NOMO-1 treated with dmso at 0.1 percent for 144 hours (cell line): ENCODE measurements around the gene ISYNA1.

Experiments used
- DNase-seq: peaks from one replicate; lab custom pipeline; 2025; ENCODE audit not compliant: unreplicated experiment; lab: John Stamatoyannopoulos, UW

ISYNA1 gene

GRCh38 chr19:18437491-18438330 lies at the start of gene ISYNA1:
Gene ISYNA1, minus strand, starts transcription at chr19:18438133. Its CDS starts 154 bp downstream, at chr19:18437979.
- no peak for DNase-seq

DNA sequence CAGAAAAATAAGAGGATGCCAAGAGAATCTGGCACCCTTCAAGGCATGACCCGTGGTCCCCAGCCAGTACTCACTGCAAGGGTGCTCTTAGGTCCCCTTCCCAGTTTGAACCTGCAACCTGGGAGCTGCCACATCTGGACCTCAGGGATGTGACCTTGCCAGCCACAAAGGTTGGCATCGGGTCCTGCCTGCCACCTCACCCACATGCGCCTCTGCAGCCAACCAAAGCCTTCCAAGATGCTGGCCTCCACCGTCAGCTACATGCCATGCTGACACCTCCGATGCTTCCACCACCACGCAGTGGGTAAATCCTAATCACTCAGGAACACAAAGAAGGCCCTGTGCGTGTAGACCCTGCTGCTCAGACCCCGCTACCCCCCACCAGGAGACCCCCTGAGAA lies 48.8 kb upstream of the ISYNA1 start:
- DNase-seq, result no peak

DNA sequence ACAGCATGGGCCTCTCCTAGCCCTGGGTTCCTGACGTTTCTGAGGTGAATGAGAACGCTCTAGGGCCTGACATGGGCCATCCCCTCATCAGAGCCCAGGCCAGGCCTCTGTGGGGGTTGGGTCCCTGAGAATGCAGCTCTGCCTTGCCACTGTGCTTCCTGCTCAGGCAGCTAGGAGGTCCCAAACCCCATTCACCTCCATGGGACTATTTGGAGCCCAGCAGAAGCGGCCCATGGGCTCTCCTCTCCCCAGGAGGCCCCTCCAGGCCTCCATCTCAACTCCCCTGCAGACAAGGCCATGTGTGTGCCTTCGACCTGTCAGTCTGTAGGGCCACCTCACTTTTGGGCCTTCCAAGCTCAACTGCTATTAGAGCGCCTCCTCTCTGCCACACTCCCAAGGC lies 47.1 kb upstream of the ISYNA1 start:
- DNase-seq, result no peak

GRCh38 chr19:18483119-18483890 lies 45.4 kb upstream of the ISYNA1 start:
- no peak for DNase-seq

GRCh38 chr19:18481505-18482222 lies 43.7 kb upstream of the ISYNA1 start:
- DNase-seq, result no peak

- DNase-seq, result no peak
Observed at GRCh38 chr19:18480006-18480691, 42.2 kb upstream of the ISYNA1 start.

DNA sequence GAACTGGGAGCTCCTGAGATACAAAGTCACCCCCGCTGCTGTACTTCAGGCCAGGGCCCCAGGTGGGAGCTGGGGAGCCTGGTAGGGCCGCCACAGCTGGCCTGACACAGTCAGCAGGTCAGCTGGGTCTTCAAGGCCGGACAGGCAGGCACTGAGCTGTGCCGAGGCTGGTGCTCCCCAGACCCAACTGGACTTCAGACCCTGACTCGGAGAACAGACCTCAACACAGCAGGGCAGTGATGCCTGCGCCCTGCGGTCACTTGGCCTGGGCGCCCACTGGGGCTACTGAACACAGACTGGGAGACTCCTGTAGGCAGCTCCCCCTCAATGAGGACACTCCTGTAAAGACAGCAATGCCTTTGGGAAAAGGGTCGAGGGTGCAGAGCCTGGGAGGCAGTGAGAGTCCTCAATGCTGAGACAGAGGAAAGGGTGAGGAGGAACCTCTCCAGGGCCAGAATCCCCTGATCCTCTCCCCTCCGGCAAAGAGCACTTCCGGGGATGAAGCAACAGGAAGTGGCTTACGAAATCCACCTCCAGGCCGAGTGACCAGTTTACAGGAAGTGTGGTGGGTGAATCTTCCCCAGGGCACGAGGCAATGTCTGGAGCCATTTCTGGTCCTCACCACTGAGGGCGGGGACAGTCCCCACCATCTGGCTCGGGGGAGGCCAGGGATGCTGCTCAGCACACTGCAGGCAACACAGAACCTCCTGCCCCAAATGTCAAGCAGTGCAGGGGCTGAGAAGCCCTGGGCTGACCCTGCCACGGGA lies 40.8 kb upstream of the ISYNA1 start:
- peak; percentile 92 for DNase-seq

DNA sequence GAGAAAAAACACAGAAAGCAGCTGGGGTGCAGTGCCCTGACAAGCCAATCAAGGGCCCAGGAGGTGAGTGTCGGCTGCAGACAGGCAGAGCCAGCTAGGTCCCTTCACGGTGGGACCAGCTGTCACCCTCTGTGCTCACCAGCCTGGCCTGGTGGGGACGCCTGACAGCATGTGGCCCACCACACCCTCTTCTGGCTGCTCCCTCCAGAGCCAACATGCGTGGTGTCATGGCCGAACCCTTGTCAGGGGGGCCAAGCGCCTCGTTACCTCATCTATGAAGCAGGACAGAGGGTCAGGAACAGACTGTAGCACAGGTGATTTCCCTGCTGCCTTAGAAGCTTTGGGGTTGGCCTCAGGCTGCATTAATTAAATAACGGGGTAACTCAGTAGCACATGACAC lies 40.0 kb upstream of the ISYNA1 start:
- no peak for DNase-seq

DNA sequence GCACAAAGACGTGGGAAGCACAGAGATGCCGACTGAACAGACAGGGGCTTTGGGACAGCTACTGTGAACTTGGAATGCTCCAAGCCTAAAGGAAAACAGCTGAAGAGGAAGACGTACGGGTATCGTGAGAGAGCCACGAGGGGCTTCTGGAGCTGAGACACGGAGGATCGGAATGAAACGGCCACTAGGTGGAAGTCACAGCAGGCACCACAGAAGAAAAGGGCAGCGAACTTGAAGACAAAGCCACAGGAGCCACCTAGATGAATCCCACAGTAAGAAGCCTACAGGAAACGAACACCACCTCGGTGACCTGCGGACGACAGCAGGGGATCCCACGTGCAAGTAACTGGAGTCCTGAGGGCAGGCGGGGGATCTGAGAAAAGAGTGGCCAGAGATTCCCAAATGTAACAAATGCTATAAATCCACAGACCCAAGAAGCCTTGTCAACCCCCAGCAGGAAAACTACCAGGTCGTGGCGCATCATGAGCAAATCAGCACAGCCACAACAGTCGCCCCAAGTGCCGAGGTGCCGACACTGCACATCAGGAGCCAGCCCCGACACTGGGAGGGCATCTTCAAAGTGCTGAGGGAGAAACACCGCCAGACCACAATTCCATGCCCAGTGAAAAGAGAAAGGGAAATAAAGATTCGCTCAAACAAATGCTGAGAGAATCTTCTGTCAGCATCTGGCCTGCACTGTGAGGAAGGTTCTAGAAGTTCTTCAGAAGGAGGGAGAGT lies 39.3 kb upstream of the ISYNA1 start:
- peak; percentile 33 for DNase-seq

DNA sequence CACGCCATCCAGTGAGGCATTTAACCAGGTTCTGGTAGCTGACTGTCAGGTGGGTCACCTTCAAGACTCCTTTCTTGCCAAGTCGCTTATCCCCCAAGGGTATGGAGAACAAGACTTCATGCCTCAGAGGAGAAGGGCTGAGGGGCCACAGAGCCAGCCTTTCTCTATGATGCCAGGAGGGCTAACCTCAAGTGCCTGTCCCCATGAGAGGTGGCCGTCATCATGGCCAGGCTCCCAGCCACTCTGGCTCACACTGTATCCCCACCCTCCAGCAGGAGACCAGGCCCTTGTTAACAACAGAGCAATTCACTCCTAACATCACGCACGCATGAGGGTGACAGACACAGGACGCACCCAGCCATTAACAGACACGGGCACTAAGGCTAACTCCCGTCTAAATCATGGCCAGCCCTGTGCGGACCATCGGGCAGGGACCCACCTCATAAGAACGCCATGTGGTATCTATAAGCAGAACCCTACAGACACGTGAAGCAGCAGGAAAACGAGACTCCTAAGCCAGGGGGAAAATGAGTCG lies 38.6 kb upstream of the ISYNA1 start:
- no peak for DNase-seq

DNA sequence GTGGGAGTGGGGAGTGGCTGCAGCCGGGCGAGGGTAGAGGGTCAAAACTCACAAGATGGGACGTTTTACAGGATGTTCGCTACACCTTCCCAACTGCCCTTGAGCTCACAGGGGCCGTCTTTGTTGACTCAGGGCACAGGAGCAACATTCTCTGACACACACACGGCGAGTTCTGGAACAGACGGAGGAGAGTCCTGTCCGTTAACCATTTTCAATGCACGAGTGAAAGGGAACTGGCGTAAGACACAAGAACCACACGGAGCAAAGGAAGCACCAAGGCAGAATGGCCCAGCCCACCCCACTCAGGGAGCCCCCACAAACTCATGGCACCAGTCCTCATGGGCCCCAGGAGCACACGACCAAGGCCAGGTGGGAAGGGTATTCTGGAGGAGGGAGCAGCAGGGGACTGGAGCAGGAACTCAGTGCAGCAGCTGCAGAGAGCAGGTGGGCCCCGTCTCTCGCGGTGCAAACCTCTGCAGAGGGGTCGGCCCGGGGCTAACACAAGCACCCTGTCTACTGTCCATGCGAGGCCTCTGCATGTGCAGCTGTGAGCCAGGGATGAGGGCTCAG lies 37.9 kb upstream of the ISYNA1 start:
- DNase-seq, result no peak

DNA sequence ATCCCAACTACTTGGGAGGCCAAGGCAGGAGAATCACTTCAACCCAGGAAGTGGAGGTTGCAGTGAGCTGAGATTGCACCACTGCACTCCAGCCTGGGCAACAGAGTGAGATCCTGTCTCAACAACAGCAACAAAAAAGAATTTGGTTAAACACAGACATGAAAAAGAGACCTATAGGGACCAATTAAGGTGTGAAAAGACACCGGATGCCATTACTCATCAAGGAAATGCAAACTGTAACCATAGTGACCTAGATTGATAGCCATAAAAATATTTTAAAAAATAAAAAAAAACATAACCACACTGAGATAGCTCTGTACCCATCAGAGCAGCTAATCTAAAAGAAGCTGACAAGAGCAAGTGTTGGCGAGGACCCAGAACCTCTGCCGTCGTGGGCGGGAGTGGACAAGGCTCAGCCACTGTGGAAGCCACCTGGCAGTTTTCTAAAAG lies 37.1 kb upstream of the ISYNA1 start:
- no peak for DNase-seq

GRCh38 chr19:18474366-18474887 lies 36.5 kb upstream of the ISYNA1 start:
- no peak for DNase-seq

GRCh38 chr19:18473706-18474087 lies 35.8 kb upstream of the ISYNA1 start:
- no peak for DNase-seq

DNA sequence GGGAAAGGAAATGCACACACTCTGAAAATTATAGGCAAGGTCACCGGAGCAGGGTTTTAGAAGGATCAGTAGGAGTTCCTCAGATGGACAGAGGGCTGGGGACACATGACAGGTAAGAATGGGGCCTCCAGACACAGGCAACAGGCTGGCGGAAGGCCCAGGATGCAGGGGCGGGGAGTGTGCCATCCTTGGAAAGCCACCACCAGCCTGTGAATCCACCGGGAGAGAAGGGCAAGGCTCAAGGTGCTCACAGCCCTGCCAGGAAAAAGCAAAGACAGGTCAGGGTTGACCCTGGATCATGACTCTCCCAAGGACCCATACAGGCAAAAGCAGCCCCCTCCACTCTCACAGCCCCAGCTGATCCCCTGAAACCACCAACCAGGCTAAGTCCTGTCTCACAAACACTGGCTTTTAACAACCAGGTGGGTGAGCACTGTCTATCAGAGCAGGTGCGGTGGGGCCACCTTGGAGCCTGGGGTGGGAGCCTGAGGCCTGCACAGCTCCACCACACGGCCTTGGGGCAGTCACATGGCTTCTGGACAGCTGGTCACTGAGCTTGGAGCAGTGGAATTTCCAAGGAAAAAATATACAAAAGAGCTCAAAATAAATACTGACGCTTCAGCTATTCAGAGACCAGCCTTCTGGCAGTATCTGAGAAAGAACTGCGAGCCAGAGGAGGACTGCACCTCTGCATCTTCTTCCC lies 35.2 kb upstream of the ISYNA1 start:
- DNase-seq, result no peak

GRCh38 chr19:18470787-18471186 lies 32.9 kb upstream of the ISYNA1 start:
- no peak for DNase-seq

DNA sequence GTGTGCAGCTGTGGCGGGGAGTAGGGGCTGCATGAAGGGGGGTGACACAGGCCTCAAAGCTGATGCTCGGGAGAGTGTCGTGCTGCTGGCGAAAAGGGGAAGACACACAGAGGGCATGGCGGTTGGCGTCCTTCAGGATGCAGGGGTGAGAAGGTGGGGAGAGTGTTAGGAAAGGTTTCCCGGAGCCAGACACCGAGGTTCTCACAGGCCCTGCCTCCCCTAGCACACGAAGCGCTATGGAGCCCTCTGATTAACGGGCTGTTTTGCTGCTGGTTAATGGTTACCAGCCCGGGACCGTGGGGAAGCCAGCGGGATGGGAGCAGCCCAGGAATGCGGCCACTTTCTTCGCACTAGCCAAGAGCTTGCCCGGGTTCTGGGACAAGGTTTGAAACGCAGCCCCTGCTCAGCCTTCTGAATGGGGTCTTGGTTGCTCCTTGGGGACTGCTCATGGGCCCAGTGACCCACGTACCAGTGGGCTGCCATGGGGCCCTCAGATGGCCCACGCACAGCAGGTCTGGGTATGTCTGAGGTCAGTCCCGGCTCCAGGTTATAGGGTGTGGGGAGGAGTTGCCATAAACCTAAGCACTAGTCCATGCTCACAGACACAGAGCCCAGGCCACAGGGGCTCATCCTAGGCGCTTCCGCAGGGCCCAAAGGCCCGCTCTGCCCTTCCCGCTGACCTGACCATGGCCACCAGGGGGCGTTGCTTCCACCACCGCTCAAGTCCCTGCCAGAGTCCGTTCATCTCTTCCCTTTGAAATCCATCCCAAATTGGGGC lies 31.3 kb upstream of the ISYNA1 start:
- no peak for DNase-seq
